GM18517 (cell line): ENCODE data around the gene PLCG2.
A peak's percentile ranks its signal among the peaks of the same experiment; 100 is the strongest.
"Not testable (repeated sequence)": the region's sequence is repeated elsewhere in the genome, so short reads cannot be mapped to it uniquely, and the experiment has no call there.

Source experiments
- ATAC-seq: cut with Tn5 transposase; IDR thresholded peaks from one replicate; pipeline ENCODE4 v1.9.1; 2021; ENCODE audit warnings: mild to moderate bottlenecking, moderate library complexity; ENCODE audit not compliant: unreplicated experiment

PLCG2 gene

GRCh38 chr16:81786868-81787267 is 7.8 kb downstream of the PLCG2 start:
- no peak for ATAC-seq

GRCh38 chr16:81787659-81788058 is 8.6 kb downstream of the PLCG2 start:
- no peak for ATAC-seq

- no peak for ATAC-seq
These were observed 11.2 kb downstream of the PLCG2 start for GRCh38 chr16:81790277-81790676.

GRCh38 chr16:81790830-81791435 is 11.8 kb downstream of the PLCG2 start:
- ATAC-seq, result no peak

GRCh38 chr16:81792828-81793227 is 13.7 kb downstream of the PLCG2 start:
- ATAC-seq, result no peak

- no peak for ATAC-seq
These were observed 16.1 kb downstream of the PLCG2 start for GRCh38 chr16:81795193-81795592.

GRCh38 chr16:81796035-81796434 is 16.9 kb downstream of the PLCG2 start:
- ATAC-seq, result no peak

GRCh38 chr16:81796583-81797346 is 17.7 kb downstream of the PLCG2 start:
- no peak for ATAC-seq

- peak; percentile 62 for ATAC-seq
These were observed 18.4 kb downstream of the PLCG2 start for GRCh38 chr16:81797443-81797842.

GRCh38 chr16:81798311-81799137 is 19.4 kb downstream of the PLCG2 start:
- ATAC-seq, result peak; percentile 53

- ATAC-seq, result no peak
These were observed 20.0 kb downstream of the PLCG2 start for GRCh38 chr16:81799138-81799504.

- ATAC-seq, result not testable (repeated sequence)
These were observed 22.6 kb downstream of the PLCG2 start for GRCh38 chr16:81801724-81802123.

- ATAC-seq, result no peak
These were observed 24.2 kb downstream of the PLCG2 start for GRCh38 chr16:81803332-81803731.

GRCh38 chr16:81804134-81804610 is 25.1 kb downstream of the PLCG2 start:
- no peak for ATAC-seq

GRCh38 chr16:81806696-81807095 is 27.6 kb downstream of the PLCG2 start:
- ATAC-seq, result no peak

GRCh38 chr16:81807767-81808358 is 28.8 kb downstream of the PLCG2 start:
- ATAC-seq, result no peak

GRCh38 chr16:81808933-81809480 is 29.9 kb downstream of the PLCG2 start:
- peak; percentile 70 for ATAC-seq

GRCh38 chr16:81809567-81809966 is 30.5 kb downstream of the PLCG2 start:
- ATAC-seq, result no peak

- ATAC-seq, result peak; percentile 30
These were observed 31.3 kb downstream of the PLCG2 start for GRCh38 chr16:81810361-81810760.

- peak; percentile 40 for ATAC-seq
These were observed 31.9 kb downstream of the PLCG2 start for GRCh38 chr16:81810894-81811538.
